GM12878 (cell line): Measurements from ENCODE around the gene IMP3.

Experiments
- ASH2L ChIP-seq: fragments of 300-600, 200-600 bp; sonication (generic); IDR thresholded peaks from 2 replicates; pipeline ENCODE4 v1.6.1; 2017; ENCODE audit warnings: low read depth, mild to moderate bottlenecking, borderline replicate concordance
- EGR1 ChIP-seq, 2 experiments: IDR thresholded peaks; 1 replicate in 1 of 2; 2 replicates in 1 of 2; pipeline ENCODE4 v1.6.1; 2011 to 2012; ENCODE audit warnings: low read depth in 2 of 2, low read length in 2 of 2, borderline replicate concordance in 1 of 2, mild to moderate bottlenecking in 1 of 2, moderate library complexity in 1 of 2
- ESRRA ChIP-seq: IDR thresholded peaks from 2 replicates; pipeline ENCODE4 v1.6.1; 2012; ENCODE audit warnings: mild to moderate bottlenecking, low read length, improper control_type of control experiment
- EZH2 ChIP-seq: IDR thresholded peaks from 2 replicates; pipeline ENCODE4 v1.6.1; 2012; ENCODE audit warnings: low read depth, mild to moderate bottlenecking, control low read depth, inconsistent platforms, low read length, borderline replicate concordance; ENCODE audit not compliant: control insufficient read depth
- FOXM1 ChIP-seq: IDR thresholded peaks from 2 replicates; pipeline ENCODE4 v1.6.1; 2012; ENCODE audit warnings: low read depth, mild to moderate bottlenecking, inconsistent platforms, low read length, moderate library complexity
- JUND ChIP-seq: IDR thresholded peaks from 2 replicates; pipeline ENCODE4 v1.6.1; 2012; ENCODE audit warnings: low read depth, mild to moderate bottlenecking, low read length, improper control_type of control experiment, moderate library complexity
- KLF5 ChIP-seq: fragments of 450-650 bp; IDR thresholded peaks from 2 replicates; pipeline ENCODE4 v1.6.1; 2014; ENCODE audit warnings: mild to moderate bottlenecking; ENCODE audit not compliant: partially characterized antibody
- NRF1 ChIP-seq: conservative IDR thresholded peaks from 2 replicates; pipeline ENCODE4 v1.6.1; 2011; ENCODE audit warnings: mild to moderate bottlenecking, low read depth, low read length, improper control_type of control experiment
- RCOR1 ChIP-seq: conservative IDR thresholded peaks from 2 replicates; pipeline ENCODE4 v1.6.1; 2012; ENCODE audit warnings: low read depth, low read length, improper control_type of control experiment
- SUZ12 ChIP-seq: fragments of 200-600 bp; sonication (generic); IDR thresholded peaks from one replicate; pipeline ENCODE4 v1.6.1; 2018; ENCODE audit warnings: antibody characterized with exemption, mild to moderate bottlenecking; ENCODE audit not compliant: unreplicated experiment
- TCF12 ChIP-seq: IDR thresholded peaks from 2 replicates; pipeline ENCODE4 v1.6.1; 2011; ENCODE audit warnings: low read depth, mild to moderate bottlenecking, low read length
- TF ChIP-seq, protein P1 (sequence below): IDR thresholded peaks from 2 replicates; pipeline ENCODE4 v1.6.1; 2012; ENCODE audit warnings: mild to moderate bottlenecking, low read depth, low read length
- TF ChIP-seq, protein P2 (sequence below), 3 experiments: IDR thresholded peaks in 2 of 3; conservative IDR thresholded peaks in 1 of 3; 2 replicates each; pipeline ENCODE4 v1.5.1; 2011; ENCODE audit warnings: low read depth in 3 of 3, low read length in 3 of 3, mild to moderate bottlenecking in 3 of 3, control low read depth in 2 of 3, moderate library complexity in 2 of 3, inconsistent platforms in 1 of 3, mixed read lengths in 1 of 3; ENCODE audit not compliant: control insufficient read depth in 2 of 3, insufficient read depth in 1 of 3; ENCODE audit errors: extremely low read depth in 1 of 3

DNA sequence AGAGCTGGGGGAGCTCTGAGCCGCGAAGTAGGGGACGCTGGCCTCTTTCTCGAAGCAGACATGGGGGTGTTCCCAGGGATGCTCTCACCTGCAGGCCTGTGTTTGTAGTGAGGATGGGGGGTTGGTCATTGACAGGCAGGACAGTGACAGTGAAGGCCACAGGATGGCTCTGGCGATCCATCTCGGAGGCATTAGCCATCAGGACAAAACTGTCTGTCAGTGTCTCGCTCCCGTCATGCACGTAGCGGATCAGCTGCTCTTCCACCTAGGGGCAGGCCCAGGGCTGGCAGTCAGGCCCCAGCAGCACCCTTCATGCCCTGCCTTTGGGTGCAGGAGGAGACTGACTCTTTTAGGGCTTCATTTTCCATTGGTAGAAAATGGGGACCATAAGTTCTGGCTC is 44.6 kb upstream of the IMP3 start:
- TF ChIP-seq, protein P1, sequence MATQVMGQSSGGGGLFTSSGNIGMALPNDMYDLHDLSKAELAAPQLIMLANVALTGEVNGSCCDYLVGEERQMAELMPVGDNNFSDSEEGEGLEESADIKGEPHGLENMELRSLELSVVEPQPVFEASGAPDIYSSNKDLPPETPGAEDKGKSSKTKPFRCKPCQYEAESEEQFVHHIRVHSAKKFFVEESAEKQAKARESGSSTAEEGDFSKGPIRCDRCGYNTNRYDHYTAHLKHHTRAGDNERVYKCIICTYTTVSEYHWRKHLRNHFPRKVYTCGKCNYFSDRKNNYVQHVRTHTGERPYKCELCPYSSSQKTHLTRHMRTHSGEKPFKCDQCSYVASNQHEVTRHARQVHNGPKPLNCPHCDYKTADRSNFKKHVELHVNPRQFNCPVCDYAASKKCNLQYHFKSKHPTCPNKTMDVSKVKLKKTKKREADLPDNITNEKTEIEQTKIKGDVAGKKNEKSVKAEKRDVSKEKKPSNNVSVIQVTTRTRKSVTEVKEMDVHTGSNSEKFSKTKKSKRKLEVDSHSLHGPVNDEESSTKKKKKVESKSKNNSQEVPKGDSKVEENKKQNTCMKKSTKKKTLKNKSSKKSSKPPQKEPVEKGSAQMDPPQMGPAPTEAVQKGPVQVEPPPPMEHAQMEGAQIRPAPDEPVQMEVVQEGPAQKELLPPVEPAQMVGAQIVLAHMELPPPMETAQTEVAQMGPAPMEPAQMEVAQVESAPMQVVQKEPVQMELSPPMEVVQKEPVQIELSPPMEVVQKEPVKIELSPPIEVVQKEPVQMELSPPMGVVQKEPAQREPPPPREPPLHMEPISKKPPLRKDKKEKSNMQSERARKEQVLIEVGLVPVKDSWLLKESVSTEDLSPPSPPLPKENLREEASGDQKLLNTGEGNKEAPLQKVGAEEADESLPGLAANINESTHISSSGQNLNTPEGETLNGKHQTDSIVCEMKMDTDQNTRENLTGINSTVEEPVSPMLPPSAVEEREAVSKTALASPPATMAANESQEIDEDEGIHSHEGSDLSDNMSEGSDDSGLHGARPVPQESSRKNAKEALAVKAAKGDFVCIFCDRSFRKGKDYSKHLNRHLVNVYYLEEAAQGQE: no peak
- TF ChIP-seq, protein P2, sequence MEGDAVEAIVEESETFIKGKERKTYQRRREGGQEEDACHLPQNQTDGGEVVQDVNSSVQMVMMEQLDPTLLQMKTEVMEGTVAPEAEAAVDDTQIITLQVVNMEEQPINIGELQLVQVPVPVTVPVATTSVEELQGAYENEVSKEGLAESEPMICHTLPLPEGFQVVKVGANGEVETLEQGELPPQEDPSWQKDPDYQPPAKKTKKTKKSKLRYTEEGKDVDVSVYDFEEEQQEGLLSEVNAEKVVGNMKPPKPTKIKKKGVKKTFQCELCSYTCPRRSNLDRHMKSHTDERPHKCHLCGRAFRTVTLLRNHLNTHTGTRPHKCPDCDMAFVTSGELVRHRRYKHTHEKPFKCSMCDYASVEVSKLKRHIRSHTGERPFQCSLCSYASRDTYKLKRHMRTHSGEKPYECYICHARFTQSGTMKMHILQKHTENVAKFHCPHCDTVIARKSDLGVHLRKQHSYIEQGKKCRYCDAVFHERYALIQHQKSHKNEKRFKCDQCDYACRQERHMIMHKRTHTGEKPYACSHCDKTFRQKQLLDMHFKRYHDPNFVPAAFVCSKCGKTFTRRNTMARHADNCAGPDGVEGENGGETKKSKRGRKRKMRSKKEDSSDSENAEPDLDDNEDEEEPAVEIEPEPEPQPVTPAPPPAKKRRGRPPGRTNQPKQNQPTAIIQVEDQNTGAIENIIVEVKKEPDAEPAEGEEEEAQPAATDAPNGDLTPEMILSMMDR (IDR thresholded peaks at IDR 0.05 in 2 of 3, conservative IDR thresholded peaks at IDR 0.05 in 1 of 3; ENCODE audit: control insufficient read depth in 2 of 3, extremely low read depth in 1 of 3, insufficient read depth in 1 of 3, low read depth in 3 of 3, low read length in 3 of 3): no peak
- TF ChIP-seq NRF1 (no peak), ASH2L (no peak), EZH2 (no peak), JUND (no peak), RCOR1 (no peak), TCF12 (no peak), EGR1 (IDR thresholded peaks at IDR 0.05; ENCODE audit: borderline replicate concordance in 1 of 2, low read depth in 2 of 2, low read length in 2 of 2) (no peak), ESRRA (no peak), KLF5 (no peak), FOXM1 (no peak), SUZ12 (no peak)
